CD4-positive, alpha-beta T cell (primary cell): ENCODE measurements around the gene GSTT4. TPM values are rescaled to one million over a fixed set of nuclear protein-coding genes. Genes with fewer than 3 reads are reported as not detected.

Experiments
- ATAC-seq: fragments of 200-7000 bp; cut with Tn5 transposase; one replicate; pipeline ENCODE4 v1.10.0; 2022; ENCODE audit warnings: mild to moderate bottlenecking; ENCODE audit not compliant: poor library complexity
- CTCF ChIA-PET: fragments of 350-600 bp; sonication (Branson Sonifier 250); formaldehyde crosslinking; loops from one replicate; lab custom pipeline; 2021; ENCODE audit warnings: antibody characterized with exemption, inconsistent platforms; lab: Charles Lee
- POLR2A ChIA-PET: fragments of 350-600 bp; sonication (Branson Sonifier 250); formaldehyde crosslinking; loops from one replicate; lab custom pipeline; 2021; ENCODE audit warnings: antibody characterized with exemption, inconsistent platforms; lab: Charles Lee
- DNase-seq, 14 experiments: peaks; one replicate each; pipeline ENCODE4 v3.0.0-alpha.2; 2013 to 2020; ENCODE audit warnings: mixed read lengths in 2 of 14
- H3K27ac ChIP-seq, 2 donors: one replicate each; pipeline versions ENCODE4 v1.5.1 to v1.7.0; 2013; ENCODE audit warnings: low read length in 2 of 2, low read depth in 1 of 2, mild to moderate bottlenecking in 1 of 2
- H3K27me3 ChIP-seq, 2 experiments: 1 replicate in 1 of 2; 2 replicates in 1 of 2; pipeline versions ENCODE4 v1.6.1 to v1.7.0; 2013; ENCODE audit warnings: low read length in 2 of 2, control low read depth in 1 of 2, mild to moderate bottlenecking in 1 of 2, moderate library complexity in 1 of 2; ENCODE audit not compliant: insufficient read depth in 2 of 2, control insufficient read depth in 1 of 2
- H3K36me3 ChIP-seq: one replicate; pipeline ENCODE4 v1.6.1; 2013; ENCODE audit warnings: low read length, control low read depth; ENCODE audit not compliant: insufficient read depth
- H3K4me1 ChIP-seq: one replicate; pipeline ENCODE4 v1.6.1; 2013; ENCODE audit warnings: low read length, control low read depth; ENCODE audit not compliant: insufficient read depth
- H3K4me3 ChIP-seq: one replicate; pipeline ENCODE4 v1.5.1; 2013; ENCODE audit warnings: mild to moderate bottlenecking, low read length, moderate library complexity
- H3K9me3 ChIP-seq, 2 experiments: 1 replicate in 1 of 2; 2 replicates in 1 of 2; pipeline versions ENCODE4 v1.6.1 to v1.7.0; 2013; ENCODE audit warnings: low read length in 2 of 2, mild to moderate bottlenecking in 2 of 2, control low read depth in 1 of 2, moderate library complexity in 1 of 2; ENCODE audit not compliant: control insufficient read depth in 1 of 2, insufficient read depth in 1 of 2
- H3K27ac Mint-ChIP-seq: one replicate; pipeline ENCODE4 v1.8.0; 2020; ENCODE audit warnings: mixed read lengths
- H3K27me3 Mint-ChIP-seq: one replicate; pipeline ENCODE4 v1.8.0; 2021; ENCODE audit warnings: mixed read lengths
- H3K36me3 Mint-ChIP-seq: one replicate; pipeline ENCODE4 v1.8.0; 2021; ENCODE audit warnings: low read depth, mixed read lengths
- H3K4me1 Mint-ChIP-seq: one replicate; pipeline ENCODE4 v1.8.0; 2021; ENCODE audit warnings: low read depth, mixed read lengths
- H3K4me3 Mint-ChIP-seq: one replicate; pipeline ENCODE4 v1.8.0; 2020; ENCODE audit warnings: mild to moderate bottlenecking, mixed read lengths
- H3K9me3 Mint-ChIP-seq: one replicate; pipeline ENCODE4 v1.8.0; 2020; ENCODE audit warnings: mixed read lengths
- intact Hi-C, 2 experiments: fragments of 100-400 bp; cut with DNase I in 1 of 2; cut with micrococcal nuclease in 1 of 2; formaldehyde crosslinking; loops; one replicate each; pipeline versions ENCODE4 v1.15.1 to v1.9.0; 2023 to 2025; cut with DNase I, micrococcal nuclease
- total RNA-seq, 174 experiments: library from RNA in 2 of 174; stranded (reverse) in 2 of 174; gene quantifications; one replicate each; pipeline ENCODE4 v1.2.3 and lab custom pipeline; 2021 to 2026
- TF ChIP-seq, protein P1 (sequence below): fragments of 200-600 bp; IDR thresholded peaks from one replicate; pipeline ENCODE4 v1.8.0; 2022; ENCODE audit warnings: antibody characterized with exemption, mild to moderate bottlenecking

Gene GSTT4
- total RNA-seq, 2 experiments from 2014 or later, result not detected

DNA sequence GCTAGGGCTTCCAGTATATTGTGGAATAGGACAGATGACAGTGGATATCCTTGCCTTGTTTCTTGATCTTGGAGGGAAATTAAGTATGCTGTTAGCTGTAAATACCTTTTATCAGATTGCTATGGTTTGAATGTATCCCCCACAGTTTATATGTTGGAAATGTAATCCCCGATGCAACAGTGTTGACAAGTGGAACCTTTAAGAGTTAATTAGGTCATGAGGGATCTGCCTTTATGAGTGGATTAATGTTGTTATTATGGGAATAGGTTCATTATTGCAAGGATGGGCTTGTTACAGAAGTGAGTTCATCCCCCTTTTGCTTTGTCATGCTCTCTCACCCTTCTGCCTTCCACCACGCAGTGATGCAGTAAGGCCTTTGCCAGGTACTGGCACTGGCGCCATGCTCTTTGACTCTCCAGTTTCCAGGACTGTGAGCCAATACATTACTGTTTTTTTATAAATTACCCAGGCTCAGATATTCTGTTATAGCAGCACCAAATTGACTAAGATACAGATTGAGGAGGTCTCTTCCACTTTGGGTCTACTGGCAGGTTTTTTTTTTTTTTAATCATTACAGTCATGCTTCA, 22.2 kb upstream of the GSTT4 start:
- CTCF ChIA-PET, result no interaction called here
- DNase-seq (no peak), ATAC-seq (no peak)
- Mint-ChIP-seq H3K27me3 (no peaks in the 10 kb centered on the region), H3K27ac (no peak overlapping the region), H3K4me1 (peaks cover 56% of the 10 kb centered on the region), H3K9me3 (peaks cover 3% of the 10 kb centered on the region), H3K4me3 (no peak overlapping the region), H3K36me3 (peaks cover 33% of the 10 kb centered on the region)
- Histone ChIP-seq H3K36me3 (peaks cover 10% of the 10 kb centered on the region), H3K27me3 (no peaks in the 10 kb centered on the region), H3K4me1 (peaks cover 4% of the 10 kb centered on the region), H3K9me3 (no peaks in the 10 kb centered on the region), H3K27ac (no peak overlapping the region), H3K4me3 (no peak overlapping the region)
- intact Hi-C loops, result no loop called here
- POLR2A ChIA-PET, result interaction anchor here (1.3 to 1.5 kb wide), 2 partner anchors 11 to 17 kb away, joined by 3 to 6 read pairs; partner anchors contain the start of gene CABIN1
- TF ChIP-seq, protein P1, sequence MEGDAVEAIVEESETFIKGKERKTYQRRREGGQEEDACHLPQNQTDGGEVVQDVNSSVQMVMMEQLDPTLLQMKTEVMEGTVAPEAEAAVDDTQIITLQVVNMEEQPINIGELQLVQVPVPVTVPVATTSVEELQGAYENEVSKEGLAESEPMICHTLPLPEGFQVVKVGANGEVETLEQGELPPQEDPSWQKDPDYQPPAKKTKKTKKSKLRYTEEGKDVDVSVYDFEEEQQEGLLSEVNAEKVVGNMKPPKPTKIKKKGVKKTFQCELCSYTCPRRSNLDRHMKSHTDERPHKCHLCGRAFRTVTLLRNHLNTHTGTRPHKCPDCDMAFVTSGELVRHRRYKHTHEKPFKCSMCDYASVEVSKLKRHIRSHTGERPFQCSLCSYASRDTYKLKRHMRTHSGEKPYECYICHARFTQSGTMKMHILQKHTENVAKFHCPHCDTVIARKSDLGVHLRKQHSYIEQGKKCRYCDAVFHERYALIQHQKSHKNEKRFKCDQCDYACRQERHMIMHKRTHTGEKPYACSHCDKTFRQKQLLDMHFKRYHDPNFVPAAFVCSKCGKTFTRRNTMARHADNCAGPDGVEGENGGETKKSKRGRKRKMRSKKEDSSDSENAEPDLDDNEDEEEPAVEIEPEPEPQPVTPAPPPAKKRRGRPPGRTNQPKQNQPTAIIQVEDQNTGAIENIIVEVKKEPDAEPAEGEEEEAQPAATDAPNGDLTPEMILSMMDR, result no peak

DNA sequence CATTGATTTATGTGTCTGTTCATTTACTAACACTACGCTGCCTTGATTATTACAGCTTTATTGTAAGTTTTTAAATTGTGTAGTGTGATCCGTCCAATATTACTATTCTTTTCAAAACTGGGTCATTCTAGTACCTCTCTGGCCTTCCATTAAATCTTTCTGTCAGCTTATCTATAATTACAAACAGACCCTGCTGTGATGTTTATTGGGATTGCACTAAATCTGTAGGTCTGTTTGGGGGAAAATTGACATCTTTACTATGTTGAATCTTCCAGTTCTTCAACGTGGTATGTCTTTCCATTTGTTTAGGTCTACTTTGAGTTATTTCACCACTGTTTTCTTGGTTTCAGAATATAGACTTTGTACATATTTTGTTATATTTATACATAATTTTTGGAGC, 21.5 kb upstream of the GSTT4 start:
- Mint-ChIP-seq H3K9me3 (peaks cover 3% of the 10 kb centered on the region), H3K27ac (no peak overlapping the region), H3K4me1 (peaks cover 56% of the 10 kb centered on the region), H3K27me3 (no peaks in the 10 kb centered on the region), H3K36me3 (peaks cover 37% of the 10 kb centered on the region), H3K4me3 (no peak overlapping the region)
- ATAC-seq (no peak), DNase-seq (no peak)
- ChIA-PET CTCF (interaction anchor here (0.5 kb wide), 1 partner anchor 570 kb away, joined by 4 read pairs; no protein-coding TSS in a partner anchor), POLR2A (interaction anchor here (1.3 kb wide), 1 partner anchor 16 kb away, joined by 3 read pairs; the partner anchor contains the start of gene CABIN1)
- Histone ChIP-seq H3K4me3 (no peak overlapping the region), H3K27me3 (no peaks in the 10 kb centered on the region), H3K27ac (no peak overlapping the region), H3K4me1 (peaks cover 3% of the 10 kb centered on the region), H3K36me3 (peaks cover 10% of the 10 kb centered on the region), H3K9me3 (no peaks in the 10 kb centered on the region)
- TF ChIP-seq, protein P1, result no peak
- intact Hi-C loops, result no loop called here

DNA sequence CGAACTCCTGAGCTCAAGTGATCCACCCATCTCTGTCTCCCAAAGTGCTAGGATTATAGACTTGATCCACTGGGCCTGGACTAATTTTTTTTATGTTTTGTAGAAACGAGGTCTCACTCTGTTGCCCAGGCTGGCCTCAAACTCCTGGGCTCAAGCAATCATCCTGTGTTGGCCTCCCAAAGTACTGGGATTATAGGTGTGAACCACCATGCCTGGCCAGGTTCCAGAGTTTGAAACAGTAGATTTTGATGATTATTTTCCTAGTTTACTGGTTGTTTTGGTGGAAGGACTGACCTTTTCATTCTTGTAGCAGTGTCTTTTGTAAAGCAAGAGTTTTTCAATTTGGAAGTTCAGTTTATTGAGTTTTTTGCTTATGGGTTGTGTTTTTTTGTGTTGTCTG, 20.8 kb upstream of the GSTT4 start:
- H3K4me1 Mint-ChIP-seq, result peaks cover 56% of the 10 kb centered on the region
- DNase-seq (no peak), ATAC-seq (no peak)
- Histone ChIP-seq H3K27ac (no peak overlapping the region), H3K27me3 (no peaks in the 10 kb centered on the region), H3K36me3 (peaks cover 8% of the 10 kb centered on the region), H3K4me1 (no peaks in the 10 kb centered on the region), H3K4me3 (no peak overlapping the region), H3K9me3 (no peaks in the 10 kb centered on the region)
- H3K27ac Mint-ChIP-seq, result no peak overlapping the region
- peaks cover 3% of the 10 kb centered on the region for H3K9me3 Mint-ChIP-seq
- H3K4me3 Mint-ChIP-seq, result no peak overlapping the region
- intact Hi-C loops, result no loop called here
- TF ChIP-seq, protein P1, result no peak
- H3K27me3 Mint-ChIP-seq, result no peaks in the 10 kb centered on the region
- peaks cover 37% of the 10 kb centered on the region for H3K36me3 Mint-ChIP-seq
- ChIA-PET CTCF (interaction anchor here (0.5 kb wide), 1 partner anchor 571 kb away, joined by 4 read pairs; no protein-coding TSS in a partner anchor), POLR2A (no interaction called here)
